Measurements from ENCODE around the gene ZNF804B.

GRCh38 chr7:89029864-89030263 lies 270.4 kb downstream of the ZNF804B start:
- TF ChIP-seq CTCF (IDR thresholded peaks at IDR 0.05; ENCODE audit: low read depth, low read length) (no peak), MAX (IDR thresholded peaks at IDR 0.05; ENCODE audit: low read depth, low read length) (no peak)
